ENCODE measurements around the gene CCDC34. TPM values are rescaled to one million over a fixed set of nuclear protein-coding genes. Genes with fewer than 3 reads are reported as not detected.

Gene CCDC34
- total and polyA plus RNA-seq, 2 experiments from 2014 or later: 10.1 to 56.0 TPM

GRCh38 chr11:27348340-27348873 is 14.6 kb downstream of the CCDC34 start:
- no peaks in the 10 kb centered on the region for H3K79me2 ChIP-seq (replicated peaks; ENCODE audit: insufficient read depth)

GRCh38 chr11:27347359-27348339 is 15.4 kb downstream of the CCDC34 start:
- H3K4me3 Mint-ChIP-seq: peak overlapping the region; percentile 53
- Histone ChIP-seq H3F3A (replicated peaks; ENCODE audit: low read depth) (no peaks in the 10 kb centered on the region), H3K79me2 (replicated peaks; ENCODE audit: insufficient read depth) (no peaks in the 10 kb centered on the region), H4K20me1 (replicated peaks; ENCODE audit: insufficient read depth) (no peaks in the 10 kb centered on the region), H2AFZ (no peak overlapping the region), H3K4me1 (ENCODE audit: insufficient read depth) (peaks cover 34% of the 10 kb centered on the region), H3K9me2 (ENCODE audit: insufficient read depth) (no peaks in the 10 kb centered on the region), H3K4me3 (peak overlapping the region; percentile 34), H3K27me3 (ENCODE audit: insufficient read depth) (no peaks in the 10 kb centered on the region), H3K27ac (ENCODE audit: low read depth) (peak overlapping the region; percentile 82), H3K4me2 (peak overlapping the region; percentile 55), H3K36me3 (ENCODE audit: insufficient read depth) (no peaks in the 10 kb centered on the region)
- ATAC-seq (peak; percentile 99), DNase-seq (ENCODE audit: low spot score) (peak; percentile 84)
- H3K36me3 Mint-ChIP-seq (ENCODE audit: low read depth): peaks cover 18% of the 10 kb centered on the region; the same call in 2 of the 3 replicates
- peak overlapping the region; percentile 18; the same call in 1 of the 2 replicates for H3K27ac Mint-ChIP-seq
- 0 out of 3 replicates have a peak, but pooled peaks cover 1% of the 10 kb centered on the region for H3K9me3 Mint-ChIP-seq
- peaks cover 46% of the 10 kb centered on the region for H3K4me1 Mint-ChIP-seq
- H3K27me3 Mint-ChIP-seq (ENCODE audit: insufficient read depth, low read depth, poor library complexity): no peaks in the 10 kb centered on the region
- no peak for TF ChIP-seq JUNB (IDR thresholded peaks at IDR 0.05; ENCODE audit: unreplicated experiment)
- no peak; the same call in 1 of the 2 replicates for TF ChIP-seq ETS1 (IDR thresholded peaks at IDR 0.05)
- TF ChIP-seq CREB1 (CRISPR knock-in tag; IDR thresholded peaks at IDR 0.05; ENCODE audit: low read depth): peak; percentile 19; the same call in 1 of the 2 replicates
- peak; percentile 90 for TF ChIP-seq NANOG (IDR thresholded peaks at IDR 0.05; ENCODE audit: borderline replicate concordance)
- TF ChIP-seq ZNF462 (CRISPR knock-in tag; IDR thresholded peaks at IDR 0.05): no peak
- peak; percentile 18; the same call in 1 of the 2 replicates for TF ChIP-seq POLR2AphosphoS5 (IDR thresholded peaks at IDR 0.05; ENCODE audit: low read depth)

More at GRCh38 chr11:27348340-27348873, 14.6 kb downstream of the CCDC34 start:
- Mint-ChIP-seq H3K9me3 (no peaks in the 10 kb centered on the region), H3K4me3 (peak overlapping the region; percentile 10; the same call in 2 of the 3 replicates), H3K4me1 (peaks cover 51% of the 10 kb centered on the region), H3K27ac (no peak overlapping the region), H3K27me3 (ENCODE audit: insufficient read depth, low read depth, poor library complexity) (no peaks in the 10 kb centered on the region), H3K36me3 (ENCODE audit: low read depth) (peaks cover 15% of the 10 kb centered on the region; the same call in 2 of the 3 replicates)
- Histone ChIP-seq H3K27ac (ENCODE audit: low read depth) (peak overlapping the region; percentile 82), H3K36me3 (ENCODE audit: insufficient read depth) (no peaks in the 10 kb centered on the region), H3K4me3 (peak overlapping the region; percentile 19), H3K4me1 (ENCODE audit: insufficient read depth) (peaks cover 34% of the 10 kb centered on the region), H3K27me3 (ENCODE audit: insufficient read depth) (no peaks in the 10 kb centered on the region), H4K20me1 (replicated peaks; ENCODE audit: insufficient read depth) (no peaks in the 10 kb centered on the region), H3K4me2 (peak overlapping the region; percentile 55), H2AFZ (no peak overlapping the region), H3K9me2 (ENCODE audit: insufficient read depth) (no peaks in the 10 kb centered on the region), H3F3A (replicated peaks; ENCODE audit: low read depth) (no peaks in the 10 kb centered on the region)
- TF ChIP-seq ETS1 (IDR thresholded peaks at IDR 0.05) (no peak), NANOG (IDR thresholded peaks at IDR 0.05; ENCODE audit: borderline replicate concordance) (peak; percentile 36; the same call in 1 of the 2 replicates)
- ATAC-seq (peak; percentile 78), DNase-seq (ENCODE audit: low spot score) (peak; percentile 81)

All from GM23338 (cell line).